Measurements from ENCODE around the gene ACTN3.
"Not testable (repeated sequence)": the region's sequence is repeated elsewhere in the genome, so short reads cannot be mapped to it uniquely, and the experiment has no call there.

GRCh38 chr11:66540598-66540997 is 6.1 kb upstream of the ACTN3 start:
- TF ChIP-seq EZH2 (IDR thresholded peaks at IDR 0.05; ENCODE audit: borderline replicate concordance, low read depth, low read length, severe bottlenecking); CTCF (IDR thresholded peaks at IDR 0.05; ENCODE audit: borderline replicate concordance, extremely low read depth, low read length, poor library complexity, severe bottlenecking): not testable (repeated sequence)
